Lower lobe of right lung (tissue), 2 donors: Measurements from ENCODE around the gene CETN1. TPM values are rescaled to one million over a fixed set of nuclear protein-coding genes. Genes with fewer than 3 reads are reported as not detected.

Source experiments
- ATAC-seq, 2 donors: fragments of 200-7000 bp; cut with Tn5 transposase; one replicate each; pipeline ENCODE4 v1.9.1; 2020 to 2022; ENCODE audit warnings: mild to moderate bottlenecking in 2 of 2, moderate library complexity in 2 of 2
- DNase-seq: peaks from one replicate; pipeline ENCODE4 v3.0.0-alpha.2; 2020
- H3K27ac ChIP-seq: fragments of 200-600 bp; one replicate; pipeline ENCODE4 v1.8.0; 2022
- H3K27me3 ChIP-seq: fragments of 200-600 bp; one replicate; pipeline ENCODE4 v1.8.0; 2022; ENCODE audit warnings: low read depth
- H3K36me3 ChIP-seq: fragments of 200-600 bp; one replicate; pipeline ENCODE4 v1.8.0; 2022; ENCODE audit warnings: mild to moderate bottlenecking
- H3K4me1 ChIP-seq: fragments of 200-600 bp; one replicate; pipeline ENCODE4 v1.8.0; 2022
- H3K4me3 ChIP-seq: fragments of 200-600 bp; one replicate; pipeline ENCODE4 v1.8.0; 2022; ENCODE audit warnings: mild to moderate bottlenecking
- H3K9me3 ChIP-seq: fragments of 200-600 bp; one replicate; pipeline ENCODE4 v1.8.0; 2022
- CTCF ChIP-seq: fragments of 200-600 bp; IDR thresholded peaks from one replicate; pipeline ENCODE4 v1.8.0; 2022; ENCODE audit warnings: antibody characterized with exemption, mild to moderate bottlenecking
- intact Hi-C: fragments of 100-400 bp; cut with DNase I; formaldehyde crosslinking; loops from one replicate; pipeline ENCODE4 v1.11.0; 2022
- total RNA-seq: library from RNA; stranded (reverse); fragmentation: NEBNext Ultra II Directional; extraction: Animal tissue kit (Norgen Biotek cat#: 25700); gene quantifications from one replicate; pipeline ENCODE4 v1.2.1, GENCODE V29; 2021
- donor health status: DM: no; HTN: yes; CAD: no; lungs with severe emphysema.

The CETN1 gene
- total RNA-seq, 1 donor from 2014 or later: not detected

- TF ChIP-seq CTCF: no peak
- no peaks in the 10 kb centered on the region for H3K36me3 ChIP-seq
- H3K27me3 ChIP-seq: no peaks in the 10 kb centered on the region
- no peak overlapping the region for H3K4me3 ChIP-seq
- no peak overlapping the region for H3K27ac ChIP-seq
- no peaks in the 10 kb centered on the region for H3K9me3 ChIP-seq
- ATAC-seq (no peak), DNase-seq (no peak)
- no peaks in the 10 kb centered on the region for H3K4me1 ChIP-seq
- intact Hi-C loops: no loop called here
Measured at GRCh38 chr18:595571-595970, 15.4 kb downstream of the CETN1 start.

- no peaks in the 10 kb centered on the region for H3K27me3 ChIP-seq
- no peaks in the 10 kb centered on the region for H3K36me3 ChIP-seq
- ATAC-seq (peak; percentile 88 to 93), DNase-seq (no peak)
- no peak for TF ChIP-seq CTCF
- no peaks in the 10 kb centered on the region for H3K4me1 ChIP-seq
- no peaks in the 10 kb centered on the region for H3K9me3 ChIP-seq
- H3K27ac ChIP-seq: no peak overlapping the region
- H3K4me3 ChIP-seq: no peak overlapping the region
- intact Hi-C loops: no loop called here
Measured at GRCh38 chr18:596288-596881, 16.2 kb downstream of the CETN1 start.

- TF ChIP-seq CTCF: no peak
- Histone ChIP-seq H3K4me3 (no peak overlapping the region), H3K27ac (no peak overlapping the region), H3K36me3 (no peaks in the 10 kb centered on the region), H3K9me3 (no peaks in the 10 kb centered on the region), H3K27me3 (no peaks in the 10 kb centered on the region), H3K4me1 (no peaks in the 10 kb centered on the region)
- no peak for DNase-seq
- intact Hi-C loops: no loop called here
- no peak for ATAC-seq
Measured at GRCh38 chr18:598124-598589, 18.0 kb downstream of the CETN1 start.

- no peaks in the 10 kb centered on the region for H3K4me1 ChIP-seq
- H3K4me3 ChIP-seq: no peak overlapping the region
- TF ChIP-seq CTCF: no peak
- H3K27me3 ChIP-seq: no peaks in the 10 kb centered on the region
- no peaks in the 10 kb centered on the region for H3K36me3 ChIP-seq
- DNase-seq: no peak
- intact Hi-C loops: no loop called here
- ATAC-seq: no peak
- H3K9me3 ChIP-seq: no peaks in the 10 kb centered on the region
- H3K27ac ChIP-seq: no peak overlapping the region
Measured at GRCh38 chr18:600107-600506, 19.9 kb downstream of the CETN1 start.

GRCh38 chr18:604771-605170 lies 24.6 kb downstream of the CETN1 start:
- H3K9me3 ChIP-seq: no peaks in the 10 kb centered on the region
- ATAC-seq (no peak), DNase-seq (no peak)
- no peak overlapping the region for H3K27ac ChIP-seq
- TF ChIP-seq CTCF: no peak
- H3K27me3 ChIP-seq: no peaks in the 10 kb centered on the region
- intact Hi-C loops: no loop called here
- no peaks in the 10 kb centered on the region for H3K36me3 ChIP-seq
- no peaks in the 10 kb centered on the region for H3K4me1 ChIP-seq
- H3K4me3 ChIP-seq: no peak overlapping the region
